Astrocyte (in vitro differentiated cells and primary cell): ENCODE data around the gene NOPCHAP1.

Source experiments
- EZH2 ChIP-seq: IDR thresholded peaks from 2 replicates; pipeline ENCODE4 v1.6.1; 2012; ENCODE audit warnings: mild to moderate bottlenecking, low read length, inconsistent platforms; ENCODE audit not compliant: insufficient read depth
- TF ChIP-seq, protein P1 (sequence below): IDR thresholded peaks from 2 replicates; pipeline ENCODE4 v1.5.1; 2011; ENCODE audit warnings: low read depth, mild to moderate bottlenecking, inconsistent platforms, low read length, moderate library complexity; ENCODE audit not compliant: insufficient read depth

DNA sequence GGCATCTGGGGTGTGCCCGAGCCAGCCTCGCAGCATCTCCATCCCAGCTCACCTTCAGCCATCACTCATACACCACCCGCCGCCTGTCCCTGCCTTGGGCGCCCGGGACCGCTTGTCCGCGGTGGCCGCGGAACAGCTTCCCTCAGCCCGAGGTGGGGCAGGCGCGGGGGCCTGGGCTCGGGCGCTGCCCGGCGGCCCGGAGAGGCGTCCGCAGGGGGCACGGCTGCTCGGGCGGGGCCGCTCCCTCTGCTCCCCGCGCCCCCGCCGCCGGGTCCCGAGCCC, 28.5 kb upstream of the NOPCHAP1 start:
- TF ChIP-seq, protein P1, sequence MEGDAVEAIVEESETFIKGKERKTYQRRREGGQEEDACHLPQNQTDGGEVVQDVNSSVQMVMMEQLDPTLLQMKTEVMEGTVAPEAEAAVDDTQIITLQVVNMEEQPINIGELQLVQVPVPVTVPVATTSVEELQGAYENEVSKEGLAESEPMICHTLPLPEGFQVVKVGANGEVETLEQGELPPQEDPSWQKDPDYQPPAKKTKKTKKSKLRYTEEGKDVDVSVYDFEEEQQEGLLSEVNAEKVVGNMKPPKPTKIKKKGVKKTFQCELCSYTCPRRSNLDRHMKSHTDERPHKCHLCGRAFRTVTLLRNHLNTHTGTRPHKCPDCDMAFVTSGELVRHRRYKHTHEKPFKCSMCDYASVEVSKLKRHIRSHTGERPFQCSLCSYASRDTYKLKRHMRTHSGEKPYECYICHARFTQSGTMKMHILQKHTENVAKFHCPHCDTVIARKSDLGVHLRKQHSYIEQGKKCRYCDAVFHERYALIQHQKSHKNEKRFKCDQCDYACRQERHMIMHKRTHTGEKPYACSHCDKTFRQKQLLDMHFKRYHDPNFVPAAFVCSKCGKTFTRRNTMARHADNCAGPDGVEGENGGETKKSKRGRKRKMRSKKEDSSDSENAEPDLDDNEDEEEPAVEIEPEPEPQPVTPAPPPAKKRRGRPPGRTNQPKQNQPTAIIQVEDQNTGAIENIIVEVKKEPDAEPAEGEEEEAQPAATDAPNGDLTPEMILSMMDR = no peak
- TF ChIP-seq EZH2 = no peak
